DLD1 (cell line): ENCODE data around the gene RNF222.
"Not testable (repeated sequence)": the region's sequence is repeated elsewhere in the genome, so short reads cannot be mapped to it uniquely, and the experiment has no call there.

ENCODE experiments used
- in situ Hi-C: cut with HindIII; loops from 2 replicates; pipeline ENCODE4 v1.10.0; 2017; ENCODE audit warnings: low sequenced_read_pairs

Gene RNF222

GRCh38 chr17:8347001-8347400 is 50.6 kb downstream of the RNF222 start:
- in situ Hi-C loops = not testable (repeated sequence)

- in situ Hi-C loops = no loop called here
These were observed 51.5 kb downstream of the RNF222 start for GRCh38 chr17:8345951-8346665.

GRCh38 chr17:8345052-8345690 is 52.5 kb downstream of the RNF222 start:
- in situ Hi-C loops = no loop called here

GRCh38 chr17:8341456-8341855 is 56.2 kb downstream of the RNF222 start:
- in situ Hi-C loops = no loop called here
